Measurements from ENCODE around the gene CLPTM1L. TPM values are rescaled to one million over a fixed set of nuclear protein-coding genes. Genes with fewer than 3 reads are reported as not detected.

The CLPTM1L gene
- total RNA-seq, 1 donor from 2014 or later = 131 TPM

DNA sequence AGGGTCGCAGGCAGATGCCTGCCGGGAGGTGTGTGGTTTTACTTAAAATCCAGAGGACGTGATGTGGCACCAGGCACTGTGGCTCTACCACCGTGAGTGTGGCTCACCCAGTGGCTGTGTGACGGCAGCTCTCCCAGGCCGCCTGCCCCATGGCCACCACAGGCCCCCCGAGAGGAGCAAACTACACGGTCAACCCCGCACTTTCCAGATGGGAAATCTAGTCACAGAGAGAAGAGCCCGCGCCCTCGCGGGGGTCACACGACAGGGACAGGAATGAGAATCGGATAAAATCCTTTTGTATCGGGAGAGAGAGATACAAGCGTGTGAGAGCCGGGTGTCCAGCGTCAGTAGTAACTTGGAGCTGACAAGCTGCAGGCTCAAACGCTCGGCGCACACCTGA is 74.5 kb downstream of the CLPTM1L start:
- Histone ChIP-seq H3K4me2 (ENCODE audit: low read length) (no peak overlapping the region), H3K9ac (ENCODE audit: low read length) (no peak overlapping the region), H4K20me1 (ENCODE audit: insufficient read depth, low read length) (no peaks in the 10 kb centered on the region), H3K36me3 (ENCODE audit: insufficient read depth, low read length) (no peaks in the 10 kb centered on the region), H2AFZ (ENCODE audit: low read depth, low read length) (no peak overlapping the region), H3K9me3 (ENCODE audit: insufficient read depth, low read depth, low read length) (peaks cover 10% of the 10 kb centered on the region), H3K4me3 (ENCODE audit: insufficient read depth, low read depth, low read length) (no peak overlapping the region), H3K79me2 (ENCODE audit: insufficient read depth, low read length) (no peaks in the 10 kb centered on the region), H3K27me3 (ENCODE audit: insufficient read depth, low read length) (no peaks in the 10 kb centered on the region), H3K4me1 (ENCODE audit: insufficient read depth, low read length) (no peaks in the 10 kb centered on the region), H3K27ac (ENCODE audit: low read depth, low read length) (no peak overlapping the region)
- H3K9me3 Mint-ChIP-seq (ENCODE audit: unreplicated experiment) = no peaks in the 10 kb centered on the region
- no peak overlapping the region for H3K27ac Mint-ChIP-seq (ENCODE audit: unreplicated experiment)
- FAIRE-seq (no peak), DNase-seq (ENCODE audit: low read depth) (no peak)
- no peaks in the 10 kb centered on the region for H3K36me3 Mint-ChIP-seq (ENCODE audit: low read depth, unreplicated experiment)
- TF ChIP-seq CTCF (IDR thresholded peaks at IDR 0.05; ENCODE audit: insufficient read depth, low read depth, low read length) = no peak
- no peak for TF ChIP-seq EZH2 (IDR thresholded peaks at IDR 0.05; ENCODE audit: insufficient read depth, low read length)
- H3K4me3 Mint-ChIP-seq (ENCODE audit: unreplicated experiment) = no peak overlapping the region
- H3K4me1 Mint-ChIP-seq (ENCODE audit: low read depth, unreplicated experiment) = no peaks in the 10 kb centered on the region
- peaks cover 4% of the 10 kb centered on the region for H3K27me3 Mint-ChIP-seq (ENCODE audit: low read depth, unreplicated experiment)

DNA sequence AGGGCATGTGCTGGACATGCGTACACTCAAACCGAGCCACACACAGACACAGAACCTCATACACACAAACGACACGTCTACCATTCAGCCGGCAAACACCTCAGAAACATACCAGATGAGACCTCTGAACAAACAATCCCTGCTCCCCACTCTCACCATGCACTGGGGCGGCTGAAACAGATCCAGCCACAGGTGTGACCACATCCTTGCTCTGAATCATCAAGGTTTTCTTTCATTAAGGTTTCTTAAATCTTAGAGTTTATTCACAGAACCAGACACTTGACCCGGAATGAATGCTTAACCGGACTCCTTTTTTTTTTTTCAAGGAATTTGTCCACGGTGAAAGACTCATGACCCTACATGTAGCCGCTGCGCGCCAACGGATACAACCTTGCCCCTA is 76.2 kb downstream of the CLPTM1L start:
- no peak overlapping the region for H2AFZ ChIP-seq (ENCODE audit: low read depth, low read length)
- no peaks in the 10 kb centered on the region for H4K20me1 ChIP-seq (ENCODE audit: insufficient read depth, low read length)
- H3K27me3 ChIP-seq (ENCODE audit: insufficient read depth, low read length) = no peaks in the 10 kb centered on the region
- H3K4me3 ChIP-seq (ENCODE audit: insufficient read depth, low read depth, low read length) = no peak overlapping the region
- no peak overlapping the region for H3K27ac Mint-ChIP-seq (ENCODE audit: unreplicated experiment)
- FAIRE-seq (no peak), DNase-seq (ENCODE audit: low read depth) (no peak)
- no peak overlapping the region for H3K27ac ChIP-seq (ENCODE audit: low read depth, low read length)
- H3K9me3 Mint-ChIP-seq (ENCODE audit: unreplicated experiment) = no peaks in the 10 kb centered on the region
- H3K4me1 Mint-ChIP-seq (ENCODE audit: low read depth, unreplicated experiment) = no peaks in the 10 kb centered on the region
- H3K36me3 ChIP-seq (ENCODE audit: insufficient read depth, low read length) = no peaks in the 10 kb centered on the region
- H3K36me3 Mint-ChIP-seq (ENCODE audit: low read depth, unreplicated experiment) = no peaks in the 10 kb centered on the region
- peaks cover 11% of the 10 kb centered on the region for H3K27me3 Mint-ChIP-seq (ENCODE audit: low read depth, unreplicated experiment)
- peaks cover 9% of the 10 kb centered on the region for H3K9me3 ChIP-seq (ENCODE audit: insufficient read depth, low read depth, low read length)
- H3K4me2 ChIP-seq (ENCODE audit: low read length) = no peak overlapping the region
- no peak overlapping the region for H3K4me3 Mint-ChIP-seq (ENCODE audit: unreplicated experiment)
- H3K79me2 ChIP-seq (ENCODE audit: insufficient read depth, low read length) = no peaks in the 10 kb centered on the region
- no peak overlapping the region for H3K9ac ChIP-seq (ENCODE audit: low read length)
- TF ChIP-seq CTCF (IDR thresholded peaks at IDR 0.05; ENCODE audit: insufficient read depth, low read depth, low read length) (no peak), EZH2 (IDR thresholded peaks at IDR 0.05; ENCODE audit: insufficient read depth, low read length) (no peak)
- H3K4me1 ChIP-seq (ENCODE audit: insufficient read depth, low read length) = no peaks in the 10 kb centered on the region

DNA sequence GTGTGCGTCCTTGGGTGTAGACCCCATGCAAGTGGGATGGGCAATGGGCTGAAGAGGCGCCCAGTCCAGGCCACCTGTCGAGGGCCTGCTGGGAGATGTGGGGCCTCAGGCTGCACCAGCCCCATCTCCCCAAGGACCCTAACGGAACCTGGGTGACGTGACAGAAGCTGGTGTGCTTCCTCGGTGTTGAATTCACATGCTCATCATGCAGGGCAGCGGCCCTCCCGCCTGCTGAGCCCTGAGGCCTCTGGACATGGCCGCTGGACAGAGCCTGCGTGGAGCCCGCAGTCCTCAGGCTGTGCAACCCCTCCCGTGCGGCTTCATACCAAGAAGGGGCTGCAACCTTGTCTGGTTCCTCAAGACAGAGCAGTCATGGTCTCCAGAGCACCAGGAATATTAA is 76.8 kb downstream of the CLPTM1L start:
- Histone ChIP-seq H3K27ac (ENCODE audit: low read depth, low read length) (no peak overlapping the region), H3K4me1 (ENCODE audit: insufficient read depth, low read length) (no peaks in the 10 kb centered on the region), H3K27me3 (ENCODE audit: insufficient read depth, low read length) (no peaks in the 10 kb centered on the region), H3K79me2 (ENCODE audit: insufficient read depth, low read length) (no peaks in the 10 kb centered on the region), H2AFZ (ENCODE audit: low read depth, low read length) (no peak overlapping the region), H3K36me3 (ENCODE audit: insufficient read depth, low read length) (no peaks in the 10 kb centered on the region), H4K20me1 (ENCODE audit: insufficient read depth, low read length) (no peaks in the 10 kb centered on the region), H3K4me3 (ENCODE audit: insufficient read depth, low read depth, low read length) (no peak overlapping the region), H3K9ac (ENCODE audit: low read length) (no peak overlapping the region), H3K9me3 (ENCODE audit: insufficient read depth, low read depth, low read length) (peaks cover 9% of the 10 kb centered on the region), H3K4me2 (ENCODE audit: low read length) (no peak overlapping the region)
- Mint-ChIP-seq H3K36me3 (ENCODE audit: low read depth, unreplicated experiment) (no peaks in the 10 kb centered on the region), H3K4me1 (ENCODE audit: low read depth, unreplicated experiment) (no peaks in the 10 kb centered on the region), H3K27ac (ENCODE audit: unreplicated experiment) (no peak overlapping the region), H3K27me3 (ENCODE audit: low read depth, unreplicated experiment) (peaks cover 14% of the 10 kb centered on the region), H3K9me3 (ENCODE audit: unreplicated experiment) (no peaks in the 10 kb centered on the region), H3K4me3 (ENCODE audit: unreplicated experiment) (no peak overlapping the region)
- FAIRE-seq (no peak), DNase-seq (ENCODE audit: low read depth) (no peak)
- TF ChIP-seq EZH2 (IDR thresholded peaks at IDR 0.05; ENCODE audit: insufficient read depth, low read length) = no peak
- no peak for TF ChIP-seq CTCF (IDR thresholded peaks at IDR 0.05; ENCODE audit: insufficient read depth, low read depth, low read length)

Small RNA genes lying within 50 kb of the gene (microRNA-seq; reads per million reads assigned to microRNA genes)
- not detected for gene MIR4457

Other genes starting within 250 kb of the CLPTM1L start
- gene SLC12A7, start 233.0 kb downstream of the CLPTM1L start, total RNA-seq = 28.6 and 30.5 TPM in 2 replicates
- gene SLC6A19, start 143.5 kb downstream of the CLPTM1L start, total RNA-seq = not detected in 2 replicates
- not detected in 2 replicates for gene SLC6A18, start 119.7 kb downstream of the CLPTM1L start, total RNA-seq
- gene TERT, start 50.0 kb downstream of the CLPTM1L start, total RNA-seq = 0.10 and 0.50 TPM in 2 replicates
- gene SLC6A3, start 100.3 kb upstream of the CLPTM1L start, total RNA-seq = 0.07 TPM in 2 replicates
- 35.7 and 41.9 TPM in 2 replicates for gene LPCAT1, start 178.9 kb upstream of the CLPTM1L start, total RNA-seq

Measured in astrocyte (in vitro differentiated cells and primary cell).